ENCODE measurements around the gene KRT82.
A peak's percentile ranks its signal among the peaks of the same experiment; 100 is the strongest.
"Not testable (repeated sequence)": the region's sequence is repeated elsewhere in the genome, so short reads cannot be mapped to it uniquely, and the experiment has no call there.

The KRT82 gene

DNA sequence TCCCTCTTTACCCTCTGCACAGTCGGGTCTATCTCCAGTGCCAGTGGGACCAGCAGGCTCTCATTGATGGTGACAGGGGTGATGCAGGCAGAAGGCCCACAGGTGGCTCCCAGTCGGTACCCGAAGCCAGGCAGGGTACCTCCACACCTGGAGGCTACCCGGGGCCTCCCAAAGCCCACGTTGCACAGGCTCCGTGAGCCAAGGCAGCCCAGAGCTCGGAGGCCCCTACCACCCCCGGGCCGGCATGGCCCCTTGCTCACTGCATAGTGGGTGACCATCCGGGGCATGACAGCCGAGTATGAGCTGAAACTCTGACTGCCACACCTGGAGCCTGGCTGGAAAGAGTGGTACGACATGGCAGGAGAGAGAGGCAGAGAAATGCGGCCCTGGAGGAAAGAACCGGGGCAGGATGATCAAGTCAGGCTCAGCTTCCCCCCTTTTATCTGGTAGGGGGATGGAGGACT lies at the start of gene KRT82:
Gene KRT82 (minus strand): TSS at position 414 of the 464 bp plus-strand sequence. CDS start 58 bp downstream, at position 356.
- DNase-seq (ENCODE audit: low read depth, low spot score), result no peak

DNA sequence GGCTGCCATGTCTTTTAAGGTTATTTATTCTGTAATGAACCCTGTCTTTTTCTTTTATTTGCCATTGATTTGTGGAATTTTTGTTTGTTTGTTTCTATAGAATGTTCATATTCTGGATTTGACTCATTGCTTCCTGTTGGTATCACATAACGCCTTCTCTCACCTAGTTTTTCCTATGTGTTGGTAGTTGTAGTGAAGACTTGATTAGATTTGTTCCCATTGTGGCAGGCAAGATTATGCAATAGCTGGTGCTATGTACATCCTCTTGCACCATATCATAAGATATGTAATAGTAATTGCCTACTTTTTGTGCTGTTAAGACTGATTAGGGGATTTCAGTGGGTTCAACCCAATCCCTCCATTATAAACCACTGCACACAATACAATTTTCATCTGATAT lies 49.7 kb upstream of the KRT82 start:
- DNase-seq (ENCODE audit: low read depth, low spot score), result no peak

DNA sequence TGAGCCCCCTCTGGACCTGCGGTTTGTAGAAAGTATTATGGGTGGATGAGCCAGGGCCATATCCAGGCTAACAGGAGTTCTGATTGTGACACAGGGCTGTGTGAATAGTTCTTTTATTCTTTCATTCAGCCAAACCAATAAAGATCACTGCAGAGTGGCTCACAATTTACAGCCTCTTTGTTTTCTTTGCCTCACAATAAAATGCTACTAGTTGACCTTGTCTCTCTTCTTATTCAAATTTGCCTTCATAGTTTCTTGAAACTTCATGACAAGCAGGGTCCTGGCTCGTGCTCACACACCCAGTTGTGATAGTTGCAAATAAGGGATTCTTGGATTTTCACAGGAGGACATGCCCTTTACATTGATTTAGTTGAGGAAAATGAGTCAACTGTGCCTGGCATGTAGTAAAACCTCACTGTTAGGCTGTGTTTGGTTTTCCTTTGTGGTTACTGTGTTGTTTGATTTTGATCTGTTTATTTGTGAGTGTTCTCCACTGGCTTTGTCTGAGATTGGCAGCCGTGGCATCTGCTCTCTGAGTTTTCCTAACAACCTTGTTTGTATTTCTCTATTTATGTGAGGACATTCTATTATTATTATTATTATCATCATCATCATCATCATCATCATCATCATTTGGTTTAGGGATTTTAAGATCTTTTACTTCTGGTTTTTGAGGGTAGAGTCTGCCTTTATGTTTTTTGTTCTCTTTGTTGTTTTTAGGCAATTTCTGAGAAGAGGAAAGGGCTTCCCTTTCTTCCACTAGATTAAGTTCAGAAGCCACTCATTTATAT lies 48.5 kb upstream of the KRT82 start:
- DNase-seq (ENCODE audit: low read depth, low spot score), result peak; percentile 48

DNA sequence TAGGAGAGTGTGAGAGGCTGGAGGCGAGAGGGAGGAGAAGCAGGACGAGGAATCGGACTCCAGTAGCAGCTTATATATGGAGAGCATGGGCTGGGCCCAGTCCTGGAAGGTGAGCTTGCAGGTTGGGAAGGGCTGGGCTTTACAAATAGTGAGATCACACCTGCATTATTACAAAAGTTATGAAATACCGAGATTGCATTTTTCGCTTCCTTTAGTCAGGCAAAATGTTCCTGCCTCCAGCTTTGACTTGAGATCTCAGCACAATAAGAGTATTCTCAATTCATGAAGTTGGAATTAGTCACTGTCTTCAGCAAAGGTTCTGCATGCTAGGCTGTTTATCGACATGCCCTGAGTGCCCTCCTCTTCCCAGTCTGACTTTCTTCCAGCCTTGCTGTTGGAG lies 46.0 kb upstream of the KRT82 start, which contains the start of gene KRT6B:
Gene KRT6B (minus strand): TSS at position 46 of the 400 bp plus-strand sequence. CDS start 68 bp downstream, outside the sequence.
- no peak for DNase-seq (ENCODE audit: low read depth, low spot score)

DNA sequence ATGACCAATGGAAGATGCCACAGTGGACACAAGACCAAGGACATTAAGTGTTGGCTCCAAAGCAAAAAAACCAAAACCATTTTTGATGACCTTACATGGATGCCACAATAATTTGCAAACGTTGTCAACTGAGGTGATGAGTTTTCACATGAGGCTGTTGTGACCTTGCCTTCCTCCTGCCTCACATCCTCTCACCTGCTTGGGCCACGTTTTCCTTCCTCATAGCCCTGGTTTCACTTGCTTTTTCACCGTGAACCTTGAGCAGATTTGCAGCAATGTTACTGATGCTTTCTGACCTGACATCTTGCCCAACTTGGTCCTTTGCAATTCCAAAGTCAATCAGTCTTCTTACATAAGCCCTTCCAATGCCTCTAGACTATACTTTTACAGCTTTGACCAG lies 42.1 kb upstream of the KRT82 start:
- DNase-seq (ENCODE audit: low read depth, low spot score), result no peak

DNA sequence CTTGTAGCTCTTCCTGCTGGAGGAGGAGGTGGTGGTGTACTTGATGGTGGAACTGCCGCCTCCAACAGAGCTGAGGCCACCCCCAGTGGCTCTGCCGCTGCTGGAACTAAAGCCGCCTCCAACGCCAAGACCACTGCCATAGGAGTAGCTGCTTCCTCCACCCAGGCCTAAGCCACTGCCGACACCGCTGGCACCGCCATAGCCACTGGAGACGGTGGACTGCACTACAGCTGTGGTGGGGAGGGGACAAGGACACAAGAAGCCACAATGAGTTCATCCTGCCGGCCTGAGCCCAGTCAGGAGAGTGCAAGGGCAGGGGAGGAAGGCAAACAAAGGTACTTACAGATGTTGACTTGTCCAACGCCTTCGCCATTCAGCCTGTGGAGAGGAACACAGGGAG lies 41.1 kb upstream of the KRT82 start:
- not testable (repeated sequence) for DNase-seq (ENCODE audit: low read depth, low spot score)

DNA sequence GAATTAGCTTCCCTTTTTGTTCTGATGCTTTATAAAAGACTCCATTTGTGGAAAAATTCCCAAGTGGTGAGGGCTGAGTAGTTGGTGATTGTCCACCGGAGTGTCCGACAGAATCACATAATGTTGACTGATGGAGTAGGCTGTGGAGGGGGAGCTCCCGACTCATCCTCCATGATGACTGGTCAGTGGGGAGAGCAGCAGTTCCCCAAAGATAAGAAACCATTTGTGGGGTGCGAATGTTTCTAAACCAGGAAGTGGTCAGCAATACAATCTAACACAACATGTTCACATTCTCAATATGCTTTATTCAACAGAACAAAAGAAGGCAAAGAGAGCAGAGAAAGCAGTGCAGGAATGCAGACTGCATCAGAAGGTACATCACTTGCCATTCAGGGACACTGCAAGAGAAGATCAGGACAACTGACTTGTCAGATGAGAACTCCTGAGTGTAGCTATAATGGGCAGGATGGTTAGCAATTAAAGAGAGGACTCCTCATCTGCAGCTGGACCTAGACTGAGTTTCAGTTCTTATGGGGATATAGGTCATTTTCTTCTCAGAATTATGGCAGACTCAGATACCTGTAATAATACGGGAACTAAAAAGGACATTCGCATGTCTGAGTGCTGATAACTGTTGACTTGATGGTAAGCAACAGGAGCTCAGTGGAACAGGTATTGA lies 40.4 kb upstream of the KRT82 start:
- no peak for DNase-seq (ENCODE audit: low read depth, low spot score)

DNA sequence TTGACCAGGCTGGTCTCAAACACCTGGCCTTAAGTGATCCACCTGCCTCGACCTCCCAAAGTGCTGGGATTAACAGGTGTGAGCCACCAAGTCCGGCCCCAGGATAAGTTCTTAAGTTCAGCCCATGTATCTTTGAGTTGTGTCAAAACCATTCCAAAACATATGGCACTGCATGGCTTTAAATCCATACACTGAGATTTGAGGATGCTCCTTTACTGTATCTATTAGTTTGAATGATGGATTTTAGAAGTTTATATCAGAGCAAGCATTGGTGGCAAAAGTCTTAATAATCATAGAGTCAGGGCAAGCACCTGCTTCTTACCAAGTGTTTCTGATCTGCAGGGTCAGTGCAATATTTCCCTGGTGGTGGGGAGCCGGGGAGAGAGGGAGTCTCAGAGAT lies 39.7 kb upstream of the KRT82 start:
- no peak for DNase-seq (ENCODE audit: low read depth, low spot score)

DNA sequence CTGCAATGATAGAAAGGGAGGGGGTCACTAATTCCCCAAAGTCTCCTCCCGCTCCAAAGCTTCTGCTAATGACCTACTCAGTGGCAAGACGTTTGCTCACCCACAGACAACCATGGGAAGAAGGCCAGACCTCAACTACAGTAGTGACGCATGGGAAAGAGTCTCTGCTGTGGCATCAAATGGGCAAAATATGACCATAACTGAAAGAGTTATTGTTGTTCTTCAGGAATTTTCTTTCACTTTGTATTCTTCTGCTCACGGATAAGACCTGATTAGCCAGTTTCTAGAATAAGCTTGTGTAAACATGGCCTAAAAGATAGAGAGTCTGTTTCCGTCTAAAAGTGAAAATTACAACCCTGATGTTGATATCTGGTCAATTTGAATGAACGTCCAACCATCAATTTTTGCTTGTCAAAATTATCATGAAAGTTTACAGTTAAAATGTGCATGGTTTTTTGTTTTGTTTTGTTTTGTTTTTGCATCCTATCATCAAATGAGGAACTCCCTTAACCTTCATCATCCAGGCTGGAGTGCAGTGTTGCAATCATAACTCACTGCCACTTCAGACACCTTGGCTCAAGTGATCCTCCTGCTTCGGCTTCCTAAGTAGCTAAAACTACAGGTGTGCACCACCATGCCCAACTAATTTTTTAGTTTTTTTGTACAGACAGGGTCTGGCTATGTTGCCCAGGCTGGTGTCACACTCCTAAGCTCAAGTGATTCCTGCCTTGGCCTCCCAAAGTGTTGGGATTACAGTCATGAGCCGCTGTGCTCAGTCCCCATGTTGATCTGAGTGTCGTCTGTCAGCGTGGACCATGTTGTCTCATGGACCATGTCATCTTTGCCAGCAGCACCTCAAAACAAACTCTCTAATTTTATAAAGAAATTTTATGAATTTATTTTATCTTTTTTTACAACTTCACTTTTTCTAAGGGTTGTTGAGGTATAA lies 38.8 kb upstream of the KRT82 start:
- DNase-seq (ENCODE audit: low read depth, low spot score), result peak; percentile 26

DNA sequence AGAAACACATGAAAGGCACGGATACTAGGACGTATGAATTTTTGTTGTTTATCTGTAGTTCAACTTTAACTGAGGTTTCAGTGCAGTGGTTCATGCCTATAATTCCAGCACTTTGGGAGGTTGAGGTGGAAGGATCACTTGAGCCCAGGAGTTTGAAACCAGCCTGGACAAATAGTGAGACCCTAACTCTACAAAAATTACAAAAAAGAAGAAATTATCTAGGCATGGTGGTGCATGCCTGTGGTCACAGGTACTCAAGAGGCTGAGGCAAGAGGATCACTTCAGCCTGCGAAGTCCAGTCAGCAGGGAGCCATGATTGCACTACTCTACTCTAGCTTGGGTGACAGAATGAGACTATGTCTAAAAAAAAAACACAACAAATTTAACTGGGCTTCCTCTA lies 37.8 kb upstream of the KRT82 start:
- no peak for DNase-seq (ENCODE audit: low read depth, low spot score)

DNA sequence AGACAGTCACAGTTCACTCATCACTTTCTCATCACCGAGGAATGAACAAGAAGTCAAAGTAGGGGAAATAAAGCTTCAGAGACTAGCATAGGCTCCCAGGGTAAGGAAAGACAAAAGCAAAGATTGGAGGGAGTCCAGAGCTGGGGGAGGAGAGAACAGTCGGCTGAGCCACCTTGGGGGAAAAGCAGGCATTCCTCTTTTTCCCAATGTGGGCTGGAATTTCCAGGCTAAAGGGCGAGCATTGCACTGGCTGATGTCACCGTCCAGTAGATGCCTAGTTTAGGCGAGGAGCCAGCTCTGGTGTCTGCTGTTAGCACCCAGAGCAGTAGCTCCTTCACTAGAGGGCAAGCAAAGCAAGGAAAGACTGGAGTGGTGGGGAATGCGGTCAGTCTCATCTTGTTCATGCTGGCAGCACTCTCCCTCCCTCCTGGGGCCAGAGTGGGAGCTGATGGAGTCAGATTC lies 36.5 kb upstream of the KRT82 start:
- peak; percentile 91 for DNase-seq (ENCODE audit: low read depth, low spot score)

DNA sequence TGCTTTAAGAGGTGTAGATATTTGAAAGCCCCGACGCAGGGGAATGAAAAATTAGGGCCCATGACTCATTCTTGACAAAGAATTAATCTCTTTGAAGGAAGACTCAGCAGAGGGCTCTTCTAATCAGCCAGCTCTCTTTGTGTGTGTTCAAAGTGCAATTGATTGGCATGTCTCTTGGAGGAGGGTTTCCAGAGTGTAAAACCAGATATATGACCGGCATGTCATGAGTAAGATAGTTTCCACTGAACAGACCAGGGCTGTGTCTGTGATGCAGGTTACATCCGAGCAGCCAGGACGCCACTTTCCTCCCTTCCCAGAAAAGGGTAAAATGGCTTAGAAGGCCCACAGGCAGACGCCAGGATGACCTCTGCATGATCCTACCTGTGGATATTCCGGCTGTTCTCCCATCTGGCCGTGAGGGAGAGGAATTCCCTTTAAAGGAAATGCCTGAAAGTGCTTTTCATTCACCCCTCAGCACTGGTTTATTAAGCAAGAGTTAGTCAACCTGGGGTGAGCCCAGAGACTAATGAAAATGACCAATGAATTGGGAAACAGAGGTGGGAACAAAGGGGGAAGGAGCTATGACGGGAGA lies 35.3 kb upstream of the KRT82 start:
- DNase-seq (ENCODE audit: low read depth, low spot score), result peak; percentile 66

DNA sequence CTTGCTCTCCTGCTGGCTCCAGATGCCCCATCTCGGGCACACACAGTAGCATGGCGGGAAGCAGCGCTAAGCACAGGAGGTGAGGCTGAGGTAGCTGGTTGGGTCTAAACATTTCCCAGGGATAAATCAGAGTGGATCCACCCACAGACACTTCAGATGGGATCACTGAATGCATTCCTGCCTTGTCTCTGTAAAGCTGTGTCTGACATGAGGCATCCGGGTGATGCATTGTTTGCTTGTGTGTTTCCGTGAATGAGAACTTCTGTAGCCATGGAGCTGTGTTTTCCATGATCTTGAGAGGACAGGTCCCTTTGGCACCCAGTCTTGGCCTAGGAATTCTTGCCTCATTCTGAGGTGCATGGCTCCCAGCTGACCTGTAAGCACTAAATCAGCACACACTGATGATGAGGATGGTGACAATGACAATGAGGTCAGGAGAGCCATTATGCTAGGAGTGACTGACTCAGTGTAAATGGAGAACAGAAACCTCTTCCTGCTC lies 34.7 kb upstream of the KRT82 start:
- DNase-seq (ENCODE audit: low read depth, low spot score), result peak; percentile 77

DNA sequence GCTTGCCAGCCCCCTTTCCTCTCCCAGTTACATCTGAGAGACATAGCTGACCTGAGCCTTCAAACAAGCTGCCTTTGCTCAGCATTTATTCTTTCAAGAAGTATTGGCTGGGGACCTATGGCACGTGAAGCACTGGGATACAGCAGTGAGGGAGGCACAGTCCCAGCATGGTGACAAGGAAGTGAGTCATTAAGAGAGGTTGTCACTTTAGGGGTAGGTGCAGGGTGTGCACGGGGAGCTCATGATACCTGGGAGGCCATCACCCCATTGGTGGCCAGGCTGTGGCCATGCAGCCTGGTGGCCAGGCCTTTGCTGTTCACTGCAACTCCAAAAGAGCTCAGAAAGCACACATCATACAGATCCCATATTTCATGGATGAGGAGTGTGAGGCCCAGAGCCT lies 33.7 kb upstream of the KRT82 start:
- no peak for DNase-seq (ENCODE audit: low read depth, low spot score)

DNA sequence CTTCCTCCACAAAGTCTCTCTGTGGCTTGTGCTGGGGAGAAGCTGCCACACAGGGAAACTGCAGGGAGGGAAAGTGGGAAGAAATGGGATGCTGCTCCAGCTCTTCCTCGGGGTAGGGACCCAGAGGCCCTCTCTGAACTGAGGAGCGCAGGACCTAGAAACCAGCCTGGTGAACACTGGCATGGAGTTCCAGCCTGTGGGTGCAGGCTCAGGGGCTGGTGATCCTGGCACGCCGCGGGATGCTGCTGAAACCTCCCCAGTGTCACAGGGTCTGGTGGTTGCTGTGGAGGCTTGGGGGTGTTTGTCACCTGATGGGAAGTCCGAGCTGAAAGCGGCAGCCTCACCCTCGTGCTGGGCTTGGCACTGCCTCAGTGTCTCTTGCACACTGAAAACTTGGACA lies 33.3 kb upstream of the KRT82 start:
- no peak for DNase-seq (ENCODE audit: low read depth, low spot score)

DNA sequence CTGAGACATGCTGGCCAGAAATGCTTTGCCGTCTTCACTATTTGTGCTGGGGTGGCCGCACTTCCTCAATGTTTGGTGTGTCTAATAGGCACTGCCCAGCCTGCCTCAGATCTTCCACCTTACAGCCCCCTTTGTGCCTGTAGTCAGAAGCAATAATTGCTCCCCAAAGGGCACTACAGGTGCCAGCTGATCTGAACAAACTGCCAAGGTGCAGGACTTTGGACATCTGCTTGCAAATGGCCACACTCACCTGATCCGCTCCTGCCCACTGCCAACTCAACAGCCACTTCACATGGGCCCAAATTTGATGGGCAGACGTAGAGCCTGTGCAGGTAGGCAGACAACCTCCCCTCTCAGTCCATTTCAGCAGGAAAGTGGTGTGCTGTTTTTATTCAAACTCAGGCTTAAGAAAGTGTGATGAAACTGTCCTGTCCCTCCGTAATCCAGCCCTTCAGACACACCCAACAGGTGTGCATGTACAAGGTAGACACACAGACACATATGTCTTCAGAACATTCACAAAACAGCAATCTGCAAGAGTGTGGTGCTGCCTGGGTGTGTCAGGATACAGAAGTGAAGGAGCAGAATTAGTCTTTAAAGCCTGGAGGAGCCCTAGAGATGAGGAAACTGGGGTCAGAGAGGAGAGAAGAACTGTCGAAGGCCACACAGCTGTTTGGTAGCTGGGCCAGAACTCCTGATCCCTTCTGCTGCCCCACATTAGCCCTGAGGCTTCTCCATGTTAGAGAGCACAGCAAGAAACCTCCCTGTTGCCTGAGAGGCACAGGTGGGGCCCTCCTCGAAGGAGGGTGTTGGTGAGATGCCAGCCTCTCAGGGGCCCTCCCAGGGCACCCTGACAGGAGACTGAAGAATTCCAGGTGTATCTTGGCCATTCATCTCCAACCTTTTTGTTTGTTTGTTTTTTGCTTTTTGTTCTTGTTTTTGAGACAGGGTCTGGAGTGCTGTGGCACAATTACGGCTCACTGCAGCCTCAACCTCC lies 32.5 kb upstream of the KRT82 start:
- no peak for DNase-seq (ENCODE audit: low read depth, low spot score)

DNA sequence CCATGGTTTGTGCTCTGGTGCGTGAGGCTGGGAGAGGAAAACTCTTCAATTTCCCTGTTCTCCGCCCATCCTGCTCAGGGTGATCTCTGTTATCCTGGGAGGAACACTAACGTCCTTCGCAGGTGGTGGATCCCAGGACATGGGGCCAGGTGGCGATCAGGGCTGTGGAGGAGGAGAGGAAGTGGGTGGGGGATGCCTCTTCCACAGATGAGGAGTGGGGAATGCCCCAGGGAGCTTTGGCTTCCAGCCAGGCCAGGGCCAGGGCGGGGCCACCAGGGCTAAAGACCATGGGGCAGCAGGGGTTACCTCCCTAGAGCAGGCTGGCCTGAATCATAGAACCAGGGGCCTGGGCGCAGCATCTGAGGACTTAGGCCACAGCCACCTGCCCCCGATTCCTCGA lies 31.4 kb upstream of the KRT82 start:
- DNase-seq (ENCODE audit: low read depth, low spot score), result no peak

DNA sequence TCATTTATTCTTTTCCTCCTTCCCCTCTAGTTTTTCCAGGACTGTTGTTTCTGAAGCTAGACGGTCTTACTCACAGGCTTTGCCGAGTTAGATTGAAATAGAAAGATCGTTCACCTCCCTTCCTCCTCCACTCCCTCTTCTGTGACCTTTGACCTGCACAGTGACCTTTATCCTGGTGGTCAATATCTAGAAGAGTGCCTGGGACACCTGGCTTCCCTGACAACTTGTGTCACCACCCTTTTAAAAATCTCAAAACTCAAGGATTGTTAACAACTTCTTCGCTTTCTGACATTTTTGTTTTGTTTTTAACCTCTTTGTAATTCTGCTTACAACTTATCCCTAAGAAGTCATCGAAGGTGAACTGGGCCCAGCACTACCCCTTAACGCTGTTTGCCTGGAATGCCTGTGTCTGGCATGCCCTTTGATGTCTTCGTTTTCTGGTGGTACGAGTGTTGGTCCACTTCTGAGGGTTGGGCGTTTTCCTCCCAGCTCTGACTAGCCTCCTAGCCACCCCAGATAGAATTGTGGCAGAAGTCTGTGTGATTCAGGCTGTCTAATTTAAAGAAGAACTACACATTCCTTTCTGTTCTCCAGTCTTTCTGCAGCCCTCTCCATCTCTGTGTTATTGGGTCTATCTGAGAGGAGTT lies 30.8 kb upstream of the KRT82 start:
- DNase-seq (ENCODE audit: low read depth, low spot score), result no peak
